ENCODE results near the gene RNF212B.
"Not testable (repeated sequence)": the region's sequence is repeated elsewhere in the genome, so short reads cannot be mapped to it uniquely, and the experiment has no call there.

DNA sequence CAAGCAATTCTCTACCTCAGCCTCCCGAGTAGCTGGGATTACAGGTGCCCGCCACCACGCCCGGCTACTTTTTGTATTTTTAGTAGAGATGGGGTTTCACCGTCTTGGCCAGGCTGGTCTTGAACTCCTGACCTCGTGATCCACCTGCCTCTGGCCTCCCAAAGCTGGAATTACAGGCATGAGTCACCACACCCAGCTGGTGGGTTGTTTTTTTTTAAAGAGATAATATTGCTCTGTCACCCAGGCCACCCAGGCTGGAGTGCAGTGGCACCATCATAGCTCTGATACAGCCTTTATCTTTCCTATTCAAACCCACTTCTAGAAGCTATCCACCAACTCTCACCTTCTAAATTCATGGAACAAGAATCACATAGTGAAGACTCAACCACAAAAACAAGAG is 40.2 kb downstream of the RNF212B start:
- TF ChIP-seq, protein P1, sequence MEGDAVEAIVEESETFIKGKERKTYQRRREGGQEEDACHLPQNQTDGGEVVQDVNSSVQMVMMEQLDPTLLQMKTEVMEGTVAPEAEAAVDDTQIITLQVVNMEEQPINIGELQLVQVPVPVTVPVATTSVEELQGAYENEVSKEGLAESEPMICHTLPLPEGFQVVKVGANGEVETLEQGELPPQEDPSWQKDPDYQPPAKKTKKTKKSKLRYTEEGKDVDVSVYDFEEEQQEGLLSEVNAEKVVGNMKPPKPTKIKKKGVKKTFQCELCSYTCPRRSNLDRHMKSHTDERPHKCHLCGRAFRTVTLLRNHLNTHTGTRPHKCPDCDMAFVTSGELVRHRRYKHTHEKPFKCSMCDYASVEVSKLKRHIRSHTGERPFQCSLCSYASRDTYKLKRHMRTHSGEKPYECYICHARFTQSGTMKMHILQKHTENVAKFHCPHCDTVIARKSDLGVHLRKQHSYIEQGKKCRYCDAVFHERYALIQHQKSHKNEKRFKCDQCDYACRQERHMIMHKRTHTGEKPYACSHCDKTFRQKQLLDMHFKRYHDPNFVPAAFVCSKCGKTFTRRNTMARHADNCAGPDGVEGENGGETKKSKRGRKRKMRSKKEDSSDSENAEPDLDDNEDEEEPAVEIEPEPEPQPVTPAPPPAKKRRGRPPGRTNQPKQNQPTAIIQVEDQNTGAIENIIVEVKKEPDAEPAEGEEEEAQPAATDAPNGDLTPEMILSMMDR (IDR thresholded peaks at IDR 0.05) = not testable (repeated sequence)
- TF ChIP-seq POLR2A (IDR thresholded peaks at IDR 0.05) = not testable (repeated sequence)
